Liver (tissue), 3 donors: ENCODE data around the gene NCKAP5L.

Experiments used
- CTCF ChIP-seq: fragments of 150-350 bp; IDR thresholded peaks from 2 replicates; pipeline ENCODE4 v1.5.1; 2017; ENCODE audit warnings: improper control_type of control experiment, low read depth, low read length; ENCODE audit not compliant: missing input control
- FOXA1 ChIP-seq: IDR thresholded peaks from 2 replicates; pipeline ENCODE4 v1.6.1; 2016; ENCODE audit warnings: antibody characterized with exemption
- GABPA ChIP-seq, 2 donors: IDR thresholded peaks in 1 of 2; conservative IDR thresholded peaks in 1 of 2; 2 replicates each; pipeline ENCODE4 v1.6.1; 2016; ENCODE audit warnings: antibody characterized with exemption in 2 of 2, mild to moderate bottlenecking in 1 of 2, moderate library complexity in 1 of 2
- RXRA ChIP-seq, 2 donors: IDR thresholded peaks; 2 replicates each; pipeline ENCODE4 v1.6.1; 2017 to 2018; ENCODE audit warnings: antibody characterized with exemption in 2 of 2, mild to moderate bottlenecking in 1 of 2
- SP1 ChIP-seq: IDR thresholded peaks from 2 replicates; pipeline ENCODE4 v1.6.1; 2018; ENCODE audit warnings: antibody characterized with exemption, mild to moderate bottlenecking
- TAF1 ChIP-seq: conservative IDR thresholded peaks from 2 replicates; pipeline ENCODE4 v1.6.1; 2016; ENCODE audit warnings: antibody characterized with exemption, mild to moderate bottlenecking
- YY1 ChIP-seq: IDR thresholded peaks from 2 replicates; pipeline ENCODE4 v1.6.1; 2016; ENCODE audit warnings: antibody characterized with exemption, mild to moderate bottlenecking
- TF ChIP-seq, protein P1 (sequence below): IDR thresholded peaks from 2 replicates; pipeline ENCODE4 v1.6.1; 2016; ENCODE audit warnings: antibody characterized with exemption
- donor health status: healthy.
- donor health status: healthy.

- TF ChIP-seq FOXA1, result no peak
- TF ChIP-seq CTCF, result no peak
- TF ChIP-seq GABPA (IDR thresholded peaks at IDR 0.05 in 1 of 2, conservative IDR thresholded peaks at IDR 0.05 in 1 of 2), result no peak
- no peak for TF ChIP-seq YY1
- TF ChIP-seq, protein P1, sequence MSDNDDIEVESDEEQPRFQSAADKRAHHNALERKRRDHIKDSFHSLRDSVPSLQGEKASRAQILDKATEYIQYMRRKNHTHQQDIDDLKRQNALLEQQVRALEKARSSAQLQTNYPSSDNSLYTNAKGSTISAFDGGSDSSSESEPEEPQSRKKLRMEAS, result no peak
- TF ChIP-seq TAF1, result no peak
- no peak for TF ChIP-seq SP1
- no peak for TF ChIP-seq RXRA (IDR thresholded peaks at IDR 0.05)
Measured at GRCh38 chr12:49794021-49794420, 34.2 kb downstream of the NCKAP5L start.
